ENCODE measurements around the gene CDK16.
A peak's percentile ranks its signal among the peaks of the same experiment; 100 is the strongest.

CDK16 gene

GRCh38 chrX:47218280-47218919, at the start of gene CDK16:
CDK16 (plus strand) TSS chrX:47218681; CDS start chrX:47223558, 4,877 bp downstream.
- DNase-seq: peak; percentile 68

DNA sequence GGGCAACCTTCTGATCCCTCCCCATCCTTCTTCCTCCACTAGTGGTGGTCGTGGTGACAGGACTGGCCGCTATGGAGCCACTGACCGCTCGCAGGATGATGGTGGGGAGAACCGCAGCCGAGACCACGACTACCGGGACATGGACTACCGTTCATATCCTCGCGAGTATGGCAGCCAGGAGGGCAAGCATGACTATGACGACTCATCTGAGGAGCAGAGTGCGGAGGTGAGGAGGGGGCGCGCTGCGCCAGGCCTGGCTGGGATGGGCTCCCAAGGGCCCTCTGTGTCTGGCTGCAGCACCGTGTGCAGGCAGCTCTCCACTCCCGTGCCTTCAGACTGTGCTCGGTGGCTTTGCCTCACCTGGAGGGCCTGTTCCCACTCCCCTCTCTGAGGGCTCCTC, 49.2 kb upstream of the CDK16 start:
- DNase-seq: no peak

DNA sequence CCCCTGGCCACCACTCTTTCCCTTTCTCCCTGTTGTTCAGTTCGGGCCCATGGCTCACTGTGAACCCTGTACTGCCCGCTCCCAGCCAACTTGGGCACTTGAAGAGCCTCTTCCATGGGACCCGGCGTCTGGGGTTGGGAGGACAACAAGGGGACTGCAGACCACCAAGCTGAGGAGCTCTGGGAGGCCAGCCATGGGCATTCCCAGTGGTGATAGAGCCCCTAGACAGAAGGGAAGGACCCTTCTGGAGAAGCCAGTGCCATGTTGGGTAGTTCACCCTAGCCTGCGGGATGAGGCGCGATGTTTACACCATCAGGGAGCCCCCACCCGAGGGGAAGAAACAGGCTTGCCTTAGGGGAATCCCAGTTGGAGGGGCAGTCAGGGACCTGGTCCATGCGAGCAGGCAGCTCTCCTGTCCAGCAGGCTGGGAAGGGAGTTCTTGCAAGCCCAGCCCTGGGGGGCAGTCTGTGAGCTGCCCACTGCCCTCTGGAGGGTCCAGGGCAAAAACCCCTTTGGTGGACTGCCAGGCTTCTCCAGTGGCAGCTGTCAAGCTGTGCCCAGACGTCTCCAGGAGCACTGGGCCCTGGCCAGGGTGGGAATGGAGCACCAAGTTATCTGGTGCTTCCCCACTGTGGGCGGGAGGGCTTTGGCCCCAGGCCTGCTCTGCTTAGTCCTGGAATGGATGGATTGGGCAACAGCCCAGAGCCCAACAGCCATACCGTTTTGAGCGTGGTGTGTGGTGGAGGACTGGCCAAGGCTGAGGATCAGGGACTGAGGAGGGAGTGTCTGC, 48.6 kb upstream of the CDK16 start:
- no peak for DNase-seq

DNA sequence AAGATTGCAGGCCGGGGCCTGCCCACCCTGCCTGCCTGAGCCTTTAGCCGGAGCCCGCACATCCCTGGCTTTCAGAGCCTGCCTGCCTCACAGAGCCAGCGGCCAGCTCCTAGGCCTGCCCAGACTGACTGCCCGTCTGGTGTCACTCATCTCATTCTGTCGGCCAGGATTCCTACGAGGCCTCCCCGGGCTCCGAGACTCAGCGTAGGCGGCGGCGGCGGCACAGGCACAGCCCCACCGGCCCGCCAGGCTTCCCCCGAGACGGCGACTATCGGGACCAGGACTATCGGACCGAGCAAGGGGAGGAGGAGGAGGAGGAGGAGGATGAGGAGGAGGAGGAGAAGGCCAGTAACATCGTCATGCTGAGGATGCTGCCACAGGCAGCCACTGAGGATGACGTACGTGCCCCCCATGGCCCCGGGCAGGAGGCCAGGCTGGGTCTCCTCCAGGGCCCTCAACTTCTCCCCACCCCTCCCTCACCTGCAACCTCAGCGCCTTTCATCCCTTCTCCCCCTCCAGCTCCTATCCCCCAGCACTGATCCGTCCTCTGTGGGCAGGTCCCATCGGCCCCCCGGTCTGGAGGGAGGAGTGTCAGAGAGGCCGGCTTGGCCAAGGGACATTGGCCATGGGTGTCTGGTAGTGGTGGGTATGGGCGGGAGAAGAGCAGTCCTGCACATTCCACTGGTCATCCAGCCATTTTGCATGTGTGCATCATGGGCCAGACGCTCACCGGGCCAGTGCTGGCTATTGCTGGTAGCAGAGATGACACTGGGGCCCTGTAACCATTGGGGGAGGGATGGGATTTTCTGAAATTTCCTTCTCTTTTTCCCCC, 47.4 kb upstream of the CDK16 start:
- DNase-seq: no peak

DNA sequence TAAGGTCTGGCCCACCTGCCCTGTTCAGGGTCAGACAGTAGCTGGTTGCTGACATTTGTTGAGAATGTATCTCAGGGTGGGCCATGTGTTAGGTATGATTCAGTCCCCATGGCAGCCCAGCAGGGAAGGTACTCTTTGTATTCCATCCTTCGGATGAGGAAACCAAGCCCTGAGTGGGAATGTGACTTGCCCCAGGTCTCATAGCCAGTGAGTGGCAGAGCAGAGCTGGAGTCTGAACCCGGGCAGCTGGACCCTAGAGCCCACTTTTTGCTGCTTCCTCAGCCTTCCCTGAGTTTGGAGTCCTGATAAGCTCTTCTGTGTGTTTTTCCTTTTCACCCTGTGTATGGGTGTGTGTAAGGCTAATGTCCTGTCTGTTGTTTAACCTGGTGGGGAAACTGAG, 46.5 kb upstream of the CDK16 start:
- no peak for DNase-seq

DNA sequence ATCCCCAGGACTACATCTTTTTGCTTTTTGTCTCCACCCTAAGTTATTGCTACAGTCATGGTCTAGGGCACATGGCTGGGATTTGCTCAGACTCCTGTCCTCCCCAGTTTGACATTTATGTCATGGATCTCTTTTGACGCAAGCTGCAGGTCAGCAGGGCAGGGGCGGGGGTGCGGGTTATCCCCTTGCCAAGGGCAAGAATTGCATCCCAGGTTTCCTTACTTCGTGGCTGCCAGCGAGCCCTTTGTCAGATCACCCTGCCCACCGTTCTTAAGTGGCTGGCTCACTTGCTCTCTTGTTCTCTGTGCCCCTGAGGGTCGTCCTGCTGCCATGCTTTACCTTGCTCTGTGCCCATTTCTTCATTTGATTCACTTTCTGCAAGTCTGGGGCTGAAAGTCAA, 45.9 kb upstream of the CDK16 start:
- no peak for DNase-seq

GRCh38 chrX:47172971-47173792, 45.3 kb upstream of the CDK16 start:
- no peak for DNase-seq

GRCh38 chrX:47174376-47174775, 44.1 kb upstream of the CDK16 start:
- DNase-seq: no peak

DNA sequence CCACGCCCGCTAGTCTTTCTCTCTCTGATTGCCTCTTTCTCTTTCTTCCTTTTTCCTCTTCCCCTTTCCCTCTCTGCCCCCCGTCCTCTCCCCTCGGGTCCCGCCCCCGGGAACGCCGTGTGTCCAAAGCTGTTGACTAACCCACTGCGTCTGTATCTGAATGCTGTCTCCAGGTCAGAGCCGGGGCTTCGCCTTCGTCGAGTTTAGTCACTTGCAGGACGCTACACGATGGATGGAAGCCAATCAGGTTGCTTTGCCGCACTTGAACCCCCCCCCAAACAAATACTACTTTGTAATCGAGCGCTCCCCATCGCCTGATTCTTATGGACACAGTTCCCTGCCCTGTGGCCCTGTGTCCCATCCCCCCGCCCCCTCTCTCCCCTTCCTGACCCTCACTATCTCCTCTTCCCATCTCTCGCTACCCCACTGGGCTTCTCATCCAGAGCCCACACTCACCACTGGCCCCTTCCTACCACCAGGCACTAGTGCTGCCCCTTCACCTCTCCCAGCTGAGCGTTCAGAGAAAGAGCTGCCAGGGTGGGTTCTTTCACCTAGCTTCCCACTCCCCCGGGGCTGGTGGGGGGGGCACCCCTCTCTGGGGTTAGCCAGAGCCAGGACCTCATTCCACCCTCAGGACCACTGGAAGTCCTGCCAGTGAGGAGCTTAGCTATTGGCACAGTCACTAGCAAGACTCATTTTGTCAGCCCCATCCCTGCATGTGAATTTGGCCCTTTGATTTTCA, 43.5 kb upstream of the CDK16 start:
- DNase-seq: no peak

GRCh38 chrX:47175588-47175980, 42.9 kb upstream of the CDK16 start:
- no peak for DNase-seq

- DNase-seq: no peak
These were observed 42.3 kb upstream of the CDK16 start for GRCh38 chrX:47176101-47176740.

DNA sequence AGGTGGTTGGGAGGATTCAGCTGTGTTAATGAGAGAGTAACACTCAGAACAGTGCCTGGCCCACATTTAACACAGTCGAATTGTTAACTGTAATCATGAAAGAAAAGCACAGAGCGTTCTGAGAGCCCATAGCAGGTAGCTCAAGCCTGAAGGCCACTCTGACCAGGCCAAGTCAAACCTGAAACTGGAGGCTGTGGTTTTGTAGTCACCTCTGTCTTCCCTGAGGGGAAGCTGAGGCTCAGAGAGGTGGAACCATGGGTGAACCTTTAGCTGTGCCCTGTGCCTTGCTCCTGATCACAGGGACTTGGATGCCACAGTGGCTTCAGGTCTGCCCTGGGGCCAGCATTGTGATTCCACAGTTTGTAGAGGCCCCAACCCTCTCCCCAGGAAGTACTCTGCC, 41.4 kb upstream of the CDK16 start:
- no peak for DNase-seq

- no peak for DNase-seq
These were observed 40.1 kb upstream of the CDK16 start for GRCh38 chrX:47178337-47178736.

- no peak for DNase-seq
These were observed 39.1 kb upstream of the CDK16 start for GRCh38 chrX:47179221-47179927.

DNA sequence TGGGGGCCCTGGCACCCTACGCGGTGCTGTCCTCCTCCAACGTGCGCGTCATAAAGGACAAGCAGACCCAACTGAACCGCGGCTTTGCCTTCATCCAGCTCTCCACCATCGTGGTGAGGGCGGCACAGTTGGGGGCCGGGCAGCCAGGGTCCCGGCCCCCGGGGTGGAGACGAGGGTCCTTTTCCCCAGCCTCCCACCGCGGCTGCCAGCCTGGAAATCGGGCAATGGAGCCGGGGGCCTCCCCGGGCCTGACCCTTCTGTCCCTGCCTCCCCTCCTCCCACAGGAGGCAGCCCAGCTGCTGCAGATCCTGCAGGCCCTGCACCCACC, 38.6 kb upstream of the CDK16 start:
- DNase-seq: no peak

DNA sequence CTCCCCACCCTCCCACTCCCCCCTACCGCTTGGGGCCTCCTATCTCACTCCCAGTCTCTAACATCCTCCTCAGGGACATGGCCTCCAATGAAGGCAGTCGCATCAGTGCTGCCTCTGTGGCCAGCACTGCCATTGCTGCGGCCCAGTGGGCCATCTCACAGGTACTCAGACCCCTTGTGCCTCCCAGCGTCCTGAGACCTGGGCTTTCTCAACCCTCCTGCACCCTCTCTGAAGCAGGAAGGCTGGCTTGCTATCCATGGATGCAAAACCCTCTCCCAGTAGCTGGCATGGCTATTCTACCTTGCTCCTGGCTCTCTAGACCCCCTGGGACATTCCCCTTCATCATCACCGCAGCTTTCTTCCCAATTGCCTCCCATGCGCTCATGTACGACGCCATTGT, 38.1 kb upstream of the CDK16 start:
- no peak for DNase-seq

DNA sequence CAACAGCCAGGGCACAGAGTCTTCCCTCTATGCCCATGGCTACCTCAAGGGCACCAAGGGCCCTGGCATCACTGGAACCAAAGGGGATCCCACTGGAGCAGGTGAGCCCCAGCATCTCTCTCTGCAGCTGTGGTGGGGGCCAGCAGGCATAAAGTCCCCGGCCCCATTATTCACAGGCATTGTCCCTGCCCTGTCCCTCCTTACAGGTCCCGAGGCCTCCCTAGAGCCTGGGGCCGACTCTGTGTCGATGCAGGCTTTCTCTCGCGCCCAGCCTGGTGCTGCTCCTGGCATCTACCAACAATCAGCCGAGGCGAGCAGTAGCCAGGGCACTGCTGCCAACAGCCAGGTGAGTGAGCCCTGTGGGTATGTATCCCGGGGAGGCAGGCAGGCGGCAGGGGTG, 37.2 kb upstream of the CDK16 start:
- no peak for DNase-seq

GRCh38 chrX:47182106-47182700, 36.3 kb upstream of the CDK16 start:
- no peak for DNase-seq

- DNase-seq: no peak
These were observed 34.0 kb upstream of the CDK16 start for GRCh38 chrX:47184486-47184885.

GRCh38 chrX:47185241-47185640, 33.2 kb upstream of the CDK16 start:
- DNase-seq: no peak

Measured in activated naive CD4-positive, alpha-beta T cell treated with anti-CD3 and anti-CD28 coated beads, Interleukin-2, amount 50 U/mL, for 16 hours (primary cell).